ENCODE results near the gene KANSL1L. TPM values are rescaled to one million over a fixed set of nuclear protein-coding genes. Genes with fewer than 3 reads are reported as not detected.

Gene KANSL1L, protein sequence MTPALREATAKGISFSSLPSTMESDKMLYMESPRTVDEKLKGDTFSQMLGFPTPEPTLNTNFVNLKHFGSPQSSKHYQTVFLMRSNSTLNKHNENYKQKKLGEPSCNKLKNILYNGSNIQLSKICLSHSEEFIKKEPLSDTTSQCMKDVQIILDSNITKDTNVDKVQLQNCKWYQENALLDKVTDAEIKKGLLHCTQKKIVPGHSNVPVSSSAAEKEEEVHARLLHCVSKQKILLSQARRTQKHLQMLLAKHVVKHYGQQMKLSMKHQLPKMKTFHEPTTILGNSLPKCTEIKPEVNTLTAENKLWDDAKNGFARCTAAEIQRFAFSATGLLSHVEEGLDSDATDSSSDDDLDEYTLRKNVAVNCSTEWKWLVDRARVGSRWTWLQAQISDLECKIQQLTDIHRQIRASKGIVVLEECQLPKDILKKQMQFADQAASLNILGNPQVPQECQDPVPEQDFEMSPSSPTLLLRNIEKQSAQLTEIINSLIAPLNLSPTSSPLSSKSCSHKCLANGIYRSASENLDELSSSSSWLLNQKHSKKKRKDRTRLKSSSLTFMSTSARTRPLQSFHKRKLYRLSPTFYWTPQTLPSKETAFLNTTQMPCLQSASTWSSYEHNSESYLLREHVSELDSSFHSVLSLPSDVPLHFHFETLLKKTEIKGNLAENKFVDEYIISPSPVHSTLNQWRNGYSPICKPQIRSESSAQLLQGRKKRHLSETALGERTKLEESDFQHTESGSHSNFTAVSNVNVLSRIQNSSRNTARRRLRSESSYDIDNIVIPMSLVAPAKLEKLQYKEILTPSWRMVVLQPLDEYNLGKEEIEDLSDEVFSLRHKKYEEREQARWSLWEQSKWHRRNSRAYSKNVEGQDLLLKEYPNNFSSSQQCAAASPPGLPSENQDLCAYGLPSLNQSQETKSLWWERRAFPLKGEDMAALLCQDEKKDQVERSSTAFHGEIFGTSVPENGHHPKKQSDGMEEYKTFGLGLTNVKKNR
- total RNA-seq, result 30.4 and 34.3 TPM in 2 replicates

DNA sequence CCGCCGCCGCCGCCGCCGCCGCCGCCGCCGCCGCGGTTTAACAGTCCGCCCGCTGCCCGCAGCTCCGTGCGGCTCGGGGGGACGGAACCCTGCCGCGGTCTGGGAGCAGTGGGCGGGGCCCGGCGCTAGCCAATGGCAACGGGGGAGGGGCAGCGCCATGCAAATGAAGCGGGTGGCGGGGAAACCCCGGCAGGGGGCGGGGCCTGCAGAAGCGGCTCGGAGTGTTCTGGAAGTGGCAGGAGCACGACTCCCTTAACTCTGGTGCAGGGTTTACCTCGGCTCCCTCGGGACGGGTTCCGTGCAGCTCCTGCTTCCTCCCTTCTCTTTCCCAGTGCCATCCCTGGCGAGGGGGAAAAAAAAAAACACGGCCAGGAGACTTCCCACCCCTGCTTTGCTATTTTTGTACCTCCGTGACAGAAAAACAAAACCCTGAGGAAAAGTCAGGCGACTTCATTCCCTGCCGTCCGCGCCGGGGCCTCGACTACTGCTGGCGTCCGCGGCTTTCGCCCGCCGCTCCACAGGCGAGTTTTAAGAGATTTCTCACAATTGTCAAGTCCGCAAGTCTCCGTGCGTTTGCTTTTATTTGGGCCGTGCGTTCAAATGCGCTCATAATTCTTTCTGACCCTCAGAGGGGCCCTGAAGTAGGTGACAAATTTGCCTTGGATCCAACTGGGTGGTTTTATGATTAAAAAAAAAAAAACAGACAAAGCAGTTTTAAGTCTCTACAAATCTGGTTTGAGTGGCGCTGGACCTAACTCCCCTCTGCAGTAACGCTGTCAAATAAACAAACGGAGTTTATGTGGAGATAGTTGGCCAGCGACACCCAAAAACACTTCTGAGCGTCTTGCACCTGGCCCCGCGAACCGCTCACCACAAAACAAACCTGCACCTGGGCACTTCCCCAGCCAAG is at the start of gene KANSL1L:
TSS of gene KANSL1L (minus strand) at position 101 of the 910 bp plus-strand sequence. CDS start 16,827 bp downstream, outside the sequence.

DNA sequence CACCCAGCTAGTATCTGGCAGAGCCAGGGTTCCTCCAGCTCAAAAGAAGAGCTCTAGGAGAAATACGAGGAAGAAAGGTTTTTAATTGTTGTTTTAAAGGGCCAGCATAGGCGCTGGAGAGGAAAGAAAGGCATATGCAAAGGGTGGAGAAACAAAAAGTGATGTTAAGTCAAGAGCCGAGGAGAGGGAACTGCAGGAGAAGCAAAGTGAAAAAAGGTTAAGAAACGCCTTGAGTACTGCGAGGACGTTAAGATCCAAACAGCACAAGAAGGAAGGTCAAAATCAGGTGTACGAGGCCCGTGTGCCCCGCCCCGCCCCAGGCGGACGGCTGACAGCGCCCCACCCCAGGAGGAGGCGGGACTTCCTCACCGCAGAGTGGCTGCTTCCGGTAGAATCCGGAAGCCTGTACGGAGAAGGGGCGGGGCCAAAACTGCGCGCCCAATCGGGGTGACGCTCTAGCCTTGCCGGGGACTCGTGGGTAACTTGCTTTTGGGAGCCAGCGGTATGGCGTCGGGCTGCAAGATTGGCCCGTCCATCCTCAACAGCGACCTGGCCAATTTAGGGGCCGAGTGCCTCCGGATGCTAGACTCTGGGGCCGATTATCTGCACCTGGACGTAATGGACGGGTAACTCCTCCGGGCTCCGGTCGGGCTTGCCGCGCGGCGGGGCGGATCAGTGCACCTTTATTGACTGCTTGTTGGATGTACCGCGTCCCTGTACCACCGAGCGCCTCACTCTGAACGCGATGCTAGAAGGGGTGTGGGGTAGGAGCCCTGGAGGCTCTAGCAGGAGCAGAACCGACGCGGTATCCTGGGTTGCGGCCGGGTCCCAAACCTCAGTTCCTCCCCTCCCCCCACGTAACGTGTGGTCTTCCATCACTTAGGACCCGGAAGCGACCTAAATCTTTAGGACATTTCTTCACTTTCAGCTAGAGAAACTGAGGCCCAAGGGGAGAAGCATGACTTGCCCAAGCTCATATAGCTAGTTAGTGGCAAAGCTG is 168.8 kb downstream of the KANSL1L start, which contains the start of gene RPE:
TSS of gene RPE (plus strand) at position 481 of the 1,000 bp plus-strand sequence. CDS start at position 505, 24 bp downstream.

Other genes starting within 250 kb of the KANSL1L start
- gene RPE, start 168.8 kb downstream of the KANSL1L start, total RNA-seq, result 63.9 and 73.3 TPM in 2 replicates
- gene ACADL, start 54.0 kb upstream of the KANSL1L start, total RNA-seq, result 0.65 and 1.2 TPM in 2 replicates
- gene MYL1, start 143.8 kb upstream of the KANSL1L start, total RNA-seq, result 0.39 and 1.4 TPM in 2 replicates

All from articular chondrocyte of knee joint (primary cell).